B cell (primary cell): ENCODE data around the gene ST3GAL3. TPM values are rescaled to one million over a fixed set of nuclear protein-coding genes. Genes with fewer than 3 reads are reported as not detected.

Experiments
- ATAC-seq: fragments of 200-7000 bp; cut with Tn5 transposase; one replicate; pipeline ENCODE4 v1.10.0; 2021; ENCODE audit warnings: low read depth, mild to moderate bottlenecking, moderate number of reproducible peaks, moderate library complexity
- CTCF ChIA-PET: fragments of 350-600 bp; sonication (Branson Sonifier 250); formaldehyde crosslinking; loops from one replicate; lab custom pipeline; 2021; ENCODE audit warnings: antibody characterized with exemption, inconsistent platforms; lab: Charles Lee
- POLR2A ChIA-PET: fragments of 350-600 bp; sonication (Branson Sonifier 250); formaldehyde crosslinking; loops from one replicate; lab custom pipeline; 2021; ENCODE audit warnings: antibody characterized with exemption; lab: Charles Lee
- DNase-seq: peaks from one replicate; pipeline ENCODE4 v3.0.0; 2013
- H2AFZ ChIP-seq: 2 replicates; pipeline ENCODE4 v1.6.1; 2012; ENCODE audit warnings: mild to moderate bottlenecking, low read depth, low read length; ENCODE audit not compliant: insufficient read depth, poor library complexity, severe bottlenecking
- H3K27ac ChIP-seq, 2 donors: 1 replicate in 1 of 2; 2 replicates in 1 of 2; pipeline ENCODE4 v1.5.1; 2012 to 2013; ENCODE audit warnings: low read length in 2 of 2, mild to moderate bottlenecking in 2 of 2, moderate library complexity in 1 of 2
- H3K27me3 ChIP-seq, 4 experiments: fragments of 200-600 bp in 1 of 4; sonication (generic) in 1 of 4; replicated peaks in 1 of 4; 1 replicate in 2 of 4; 2 replicates in 2 of 4; pipeline versions ENCODE4 v1.6.1 to v1.7.0; 2013 to 2016; ENCODE audit warnings: low read length in 3 of 4, mild to moderate bottlenecking in 2 of 4, mixed read lengths in 1 of 4, moderate library complexity in 1 of 4; ENCODE audit not compliant: insufficient read depth in 4 of 4, control insufficient read depth in 3 of 4; ENCODE audit errors: control extremely low read depth in 1 of 4
- H3K36me3 ChIP-seq, 2 experiments: replicated peaks in 1 of 2; 1 replicate in 1 of 2; 2 replicates in 1 of 2; pipeline versions ENCODE4 v1.6.1 to v1.7.1; 2013; ENCODE audit warnings: low read length in 1 of 2; ENCODE audit not compliant: insufficient read depth in 2 of 2, control insufficient read depth in 1 of 2; ENCODE audit errors: control extremely low read depth in 1 of 2, extremely low read depth in 1 of 2
- H3K4me1 ChIP-seq, 2 donors: fragments of 200-600 bp in 1 of 2; sonication (generic) in 1 of 2; 1 replicate in 1 of 2; 2 replicates in 1 of 2; pipeline versions ENCODE4 v1.5.1 to v1.6.1; 2013 to 2017; ENCODE audit warnings: low read length in 2 of 2; ENCODE audit not compliant: control insufficient read depth in 2 of 2, insufficient read depth in 2 of 2
- H3K4me2 ChIP-seq: replicated peaks from 2 replicates; pipeline ENCODE3; 2012; ENCODE audit warnings: mild to moderate bottlenecking, low read depth, low read length; ENCODE audit not compliant: poor library complexity, severe bottlenecking
- H3K4me3 ChIP-seq, 5 experiments: fragments of 200-600 bp in 1 of 5; sonication (generic) in 1 of 5; 1 replicate in 3 of 5; 2 replicates in 2 of 5; pipeline versions ENCODE4 v1.5.1 to v1.7.0; 2011 to 2016; ENCODE audit warnings: low read length in 4 of 5, mild to moderate bottlenecking in 4 of 5, low read depth in 2 of 5, control low read depth in 1 of 5, moderate library complexity in 1 of 5; ENCODE audit not compliant: insufficient read depth in 1 of 5; ENCODE audit errors: control extremely low read depth in 1 of 5, extremely low read depth in 1 of 5
- H3K79me2 ChIP-seq: fragments of 200-600 bp; sonication (generic); one replicate; pipeline ENCODE4 v1.6.0; 2016; ENCODE audit warnings: low read length; ENCODE audit not compliant: control insufficient read depth, insufficient read depth
- H3K9ac ChIP-seq: fragments of 200-600 bp; sonication (generic); 2 replicates; pipeline ENCODE4 v1.6.1; 2017; ENCODE audit warnings: mild to moderate bottlenecking, low read length, moderate library complexity
- H3K9me3 ChIP-seq, 3 donors: one replicate each; pipeline versions ENCODE4 v1.6.1 to v1.7.1; 2013; ENCODE audit warnings: low read length in 2 of 3; ENCODE audit not compliant: control insufficient read depth in 2 of 3, insufficient read depth in 1 of 3; ENCODE audit errors: control extremely low read depth in 1 of 3
- H4K20me1 ChIP-seq: 2 replicates; pipeline ENCODE4 v1.6.0; 2012; ENCODE audit warnings: mild to moderate bottlenecking, low read length; ENCODE audit not compliant: insufficient read depth, control insufficient read depth, poor library complexity, severe bottlenecking
- H3K27ac Mint-ChIP-seq: one replicate; pipeline ENCODE4 v1.8.0; 2021; ENCODE audit warnings: mixed read lengths
- H3K27me3 Mint-ChIP-seq: one replicate; pipeline ENCODE4 v1.8.0; 2021; ENCODE audit warnings: mixed read lengths
- H3K4me1 Mint-ChIP-seq: one replicate; pipeline ENCODE4 v1.8.0; 2021; ENCODE audit warnings: mixed read lengths
- H3K4me3 Mint-ChIP-seq: one replicate; pipeline ENCODE4 v1.8.0; 2021; ENCODE audit warnings: mixed read lengths
- H3K9me3 Mint-ChIP-seq: one replicate; pipeline ENCODE4 v1.8.0; 2022; ENCODE audit warnings: mixed read lengths; ENCODE audit not compliant: insufficient read depth
- EZH2 ChIP-seq: IDR thresholded peaks from 2 replicates; pipeline ENCODE4 v1.6.1; 2012; ENCODE audit warnings: borderline replicate concordance, low read depth, mild to moderate bottlenecking, moderate library complexity, low read length; ENCODE audit not compliant: insufficient read depth, poor library complexity, severe bottlenecking
- WGBS: methylation state at CpG from one replicate; pipeline ENCODE4 v1.1.5; 2013; ENCODE audit warnings: missing lambda C conversion rate; ENCODE audit not compliant: insufficient coverage; 5-methylcytosine and 5-hydroxymethylcytosine counted together
- intact Hi-C: fragments of 100-400 bp; cut with micrococcal nuclease; formaldehyde crosslinking; loops from one replicate; pipeline ENCODE4 v1.10.0; 2022
- polyA plus RNA-seq: library from polyadenylated mRNA; depleted of rRNA; stranded (reverse); fragments of >200 nt; gene quantifications from 2 replicates; pipeline ENCODE4 v1.2.3, GENCODE V29; 2012
- total RNA-seq, 2 donors: library from RNA; stranded (reverse); fragments of 120-200 nt in 1 of 2; gene quantifications; 1 replicate in 1 of 2; 2 replicates in 1 of 2; pipeline versions ENCODE4 v1.2.3 to v1.2.4, GENCODE V29; 2013 to 2022
- TF ChIP-seq, protein P1 (sequence below): fragments of 200-600 bp; IDR thresholded peaks from one replicate; pipeline ENCODE4 v1.8.0; 2022; ENCODE audit warnings: antibody characterized with exemption, mild to moderate bottlenecking

The ST3GAL3 gene
- total and polyA plus RNA-seq, 2 donors (not counting 1 experiment from before 2014, with no cell fraction given): 16.8 to 31.4 TPM

DNA sequence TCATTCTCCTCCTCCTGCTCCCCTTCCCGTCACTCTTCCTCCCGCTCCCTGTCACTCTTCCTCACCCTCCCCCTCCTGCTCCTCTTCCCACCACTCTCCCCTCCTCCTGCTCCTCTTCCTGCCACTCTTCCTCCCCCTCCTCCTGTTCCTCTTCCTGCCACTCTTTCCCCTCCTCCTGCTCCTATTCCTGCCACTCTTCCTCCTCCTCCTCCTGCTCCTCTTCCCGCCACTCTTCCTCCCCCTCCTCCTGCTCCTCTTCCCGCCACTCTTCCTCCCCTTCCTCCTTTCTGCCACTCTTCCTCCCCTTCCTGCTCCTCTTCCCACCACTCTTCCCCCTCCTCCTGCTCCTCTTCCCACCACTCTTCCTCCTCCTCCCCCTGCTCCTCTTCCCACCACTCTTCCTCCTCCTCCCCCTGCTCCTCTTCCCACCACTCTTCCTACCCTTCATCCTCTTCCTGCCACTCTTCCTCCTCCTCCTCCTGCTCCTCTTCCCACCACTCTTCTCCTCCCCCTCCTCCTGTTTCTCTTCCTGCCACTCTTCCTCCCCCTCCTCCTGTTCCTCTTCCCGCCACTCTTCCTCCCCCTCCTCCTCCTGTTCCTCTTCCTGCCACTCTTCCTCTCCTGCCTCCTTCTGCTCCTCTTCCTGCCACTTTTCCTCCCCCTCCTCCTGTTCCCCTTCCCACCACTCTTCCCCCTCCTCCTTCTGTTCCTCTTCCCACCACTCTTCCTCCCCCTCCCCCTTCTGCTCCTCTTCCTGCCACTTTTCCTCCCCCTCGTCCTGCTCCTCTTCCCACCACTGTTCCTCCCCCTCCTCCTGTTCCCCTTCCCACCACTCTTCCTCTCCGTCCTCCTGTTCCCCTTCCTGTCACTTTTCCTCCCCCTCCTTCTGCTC is 197.6 kb downstream of the ST3GAL3 start:
- H3K4me2 ChIP-seq: no peak overlapping the region
- DNase-seq (no peak), ATAC-seq (no peak)
- no peaks in the 10 kb centered on the region for H3K4me1 Mint-ChIP-seq
- 81% methylated on average over 6 of the region's 7 CpGs for WGBS
- TF ChIP-seq, protein P1, sequence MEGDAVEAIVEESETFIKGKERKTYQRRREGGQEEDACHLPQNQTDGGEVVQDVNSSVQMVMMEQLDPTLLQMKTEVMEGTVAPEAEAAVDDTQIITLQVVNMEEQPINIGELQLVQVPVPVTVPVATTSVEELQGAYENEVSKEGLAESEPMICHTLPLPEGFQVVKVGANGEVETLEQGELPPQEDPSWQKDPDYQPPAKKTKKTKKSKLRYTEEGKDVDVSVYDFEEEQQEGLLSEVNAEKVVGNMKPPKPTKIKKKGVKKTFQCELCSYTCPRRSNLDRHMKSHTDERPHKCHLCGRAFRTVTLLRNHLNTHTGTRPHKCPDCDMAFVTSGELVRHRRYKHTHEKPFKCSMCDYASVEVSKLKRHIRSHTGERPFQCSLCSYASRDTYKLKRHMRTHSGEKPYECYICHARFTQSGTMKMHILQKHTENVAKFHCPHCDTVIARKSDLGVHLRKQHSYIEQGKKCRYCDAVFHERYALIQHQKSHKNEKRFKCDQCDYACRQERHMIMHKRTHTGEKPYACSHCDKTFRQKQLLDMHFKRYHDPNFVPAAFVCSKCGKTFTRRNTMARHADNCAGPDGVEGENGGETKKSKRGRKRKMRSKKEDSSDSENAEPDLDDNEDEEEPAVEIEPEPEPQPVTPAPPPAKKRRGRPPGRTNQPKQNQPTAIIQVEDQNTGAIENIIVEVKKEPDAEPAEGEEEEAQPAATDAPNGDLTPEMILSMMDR: no peak
- TF ChIP-seq EZH2: no peak
- CTCF ChIA-PET: no interaction called here
- no peaks in the 10 kb centered on the region for H4K20me1 ChIP-seq
- H3K9me3 ChIP-seq: no peaks in the 10 kb centered on the region
- no peak overlapping the region for H3K27ac ChIP-seq
- no peaks in the 10 kb centered on the region for H3K79me2 ChIP-seq
- no peaks in the 10 kb centered on the region for H3K4me1 ChIP-seq
- no peak overlapping the region for H3K4me3 ChIP-seq
- no peak overlapping the region for H2AFZ ChIP-seq
- intact Hi-C loops: no loop called here
- H3K36me3 ChIP-seq: peaks cover 2 to 5% of the 10 kb centered on the region in 2 experiments
- H3K9ac ChIP-seq: no peak overlapping the region
- POLR2A ChIA-PET: no interaction called here
- H3K27me3 ChIP-seq: no peaks in the 10 kb centered on the region
- no peak overlapping the region for H3K27ac Mint-ChIP-seq
- H3K9me3 Mint-ChIP-seq: no peaks in the 10 kb centered on the region
- no peaks in the 10 kb centered on the region for H3K27me3 Mint-ChIP-seq
- no peak overlapping the region for H3K4me3 Mint-ChIP-seq

DNA sequence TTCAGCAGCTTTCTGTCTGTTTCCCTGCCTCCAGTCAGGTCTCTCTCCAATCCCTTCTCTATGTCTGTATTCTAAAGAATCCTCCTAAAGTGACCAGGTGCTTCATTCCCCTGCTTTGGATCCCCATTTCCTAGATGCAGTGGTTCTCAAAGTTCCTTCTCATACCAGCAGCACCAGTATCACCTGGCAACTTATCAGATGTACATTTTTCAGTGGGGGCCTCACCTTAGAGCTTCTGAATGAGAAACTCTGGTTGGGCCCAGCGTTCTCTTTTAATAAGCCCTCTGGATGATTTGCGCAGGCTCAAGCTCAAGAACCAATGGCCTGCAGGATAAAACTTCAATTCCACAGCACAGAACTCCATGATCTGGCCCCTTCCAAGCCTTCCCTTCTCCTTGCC is 200.9 kb downstream of the ST3GAL3 start:
- H3K36me3 ChIP-seq: peaks cover 3 to 5% of the 10 kb centered on the region in 2 experiments
- no peak for TF ChIP-seq EZH2
- TF ChIP-seq, protein P1: no peak
- 100% methylated on average over 1 of the region's 2 CpGs for WGBS
- no peak overlapping the region for H3K27ac ChIP-seq
- no peak for ATAC-seq
- no peak overlapping the region for H3K4me2 ChIP-seq
- no peaks in the 10 kb centered on the region for H3K27me3 Mint-ChIP-seq
- H3K4me3 Mint-ChIP-seq: no peak overlapping the region
- no peak overlapping the region for H3K27ac Mint-ChIP-seq
- H3K9me3 ChIP-seq: no peaks in the 10 kb centered on the region
- ChIA-PET CTCF (interaction anchor here (0.6 kb wide), 1 partner anchor 210 kb away, joined by 3 read pairs; no protein-coding TSS in a partner anchor), POLR2A (no interaction called here)
- no peaks in the 10 kb centered on the region for H3K27me3 ChIP-seq
- H3K4me1 ChIP-seq: no peaks in the 10 kb centered on the region
- no peak overlapping the region for H2AFZ ChIP-seq
- H3K79me2 ChIP-seq: no peaks in the 10 kb centered on the region
- H4K20me1 ChIP-seq: no peaks in the 10 kb centered on the region
- H3K4me1 Mint-ChIP-seq: no peaks in the 10 kb centered on the region
- H3K9ac ChIP-seq: no peak overlapping the region
- intact Hi-C loops: no loop called here
- no peak for DNase-seq
- H3K9me3 Mint-ChIP-seq: no peaks in the 10 kb centered on the region
- H3K4me3 ChIP-seq: no peak overlapping the region
